ENCODE results near the gene SETBP1.

Gene SETBP1

DNA sequence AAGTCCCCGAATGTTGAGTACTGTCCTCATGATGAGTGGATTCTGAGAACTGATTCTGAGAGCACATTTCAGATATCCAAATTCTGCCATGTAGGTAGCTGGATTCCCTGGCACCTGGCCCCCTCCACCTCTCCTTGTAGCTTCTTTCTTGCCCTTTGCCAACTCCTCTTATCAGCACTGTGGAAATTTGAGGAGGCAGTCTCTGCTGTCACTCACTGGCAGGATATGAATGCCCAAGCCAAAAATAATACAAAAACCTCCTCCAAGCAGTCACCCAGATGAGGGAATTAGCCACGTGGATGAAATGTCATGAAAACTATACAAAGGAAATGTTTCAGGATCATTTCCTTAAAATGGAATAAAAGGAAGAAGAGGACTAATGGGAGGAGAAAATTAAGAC, 276.8 kb downstream of the SETBP1 start:
- H3K4me3 ChIP-seq (ENCODE audit: low read depth, low read length), result no peak overlapping the region
- TF ChIP-seq, protein P1, sequence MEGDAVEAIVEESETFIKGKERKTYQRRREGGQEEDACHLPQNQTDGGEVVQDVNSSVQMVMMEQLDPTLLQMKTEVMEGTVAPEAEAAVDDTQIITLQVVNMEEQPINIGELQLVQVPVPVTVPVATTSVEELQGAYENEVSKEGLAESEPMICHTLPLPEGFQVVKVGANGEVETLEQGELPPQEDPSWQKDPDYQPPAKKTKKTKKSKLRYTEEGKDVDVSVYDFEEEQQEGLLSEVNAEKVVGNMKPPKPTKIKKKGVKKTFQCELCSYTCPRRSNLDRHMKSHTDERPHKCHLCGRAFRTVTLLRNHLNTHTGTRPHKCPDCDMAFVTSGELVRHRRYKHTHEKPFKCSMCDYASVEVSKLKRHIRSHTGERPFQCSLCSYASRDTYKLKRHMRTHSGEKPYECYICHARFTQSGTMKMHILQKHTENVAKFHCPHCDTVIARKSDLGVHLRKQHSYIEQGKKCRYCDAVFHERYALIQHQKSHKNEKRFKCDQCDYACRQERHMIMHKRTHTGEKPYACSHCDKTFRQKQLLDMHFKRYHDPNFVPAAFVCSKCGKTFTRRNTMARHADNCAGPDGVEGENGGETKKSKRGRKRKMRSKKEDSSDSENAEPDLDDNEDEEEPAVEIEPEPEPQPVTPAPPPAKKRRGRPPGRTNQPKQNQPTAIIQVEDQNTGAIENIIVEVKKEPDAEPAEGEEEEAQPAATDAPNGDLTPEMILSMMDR (IDR thresholded peaks at IDR 0.05; ENCODE audit: control insufficient read depth, extremely low read depth, insufficient read depth), result no peak
- no peak for DNase-seq (ENCODE audit: low read depth)

DNA sequence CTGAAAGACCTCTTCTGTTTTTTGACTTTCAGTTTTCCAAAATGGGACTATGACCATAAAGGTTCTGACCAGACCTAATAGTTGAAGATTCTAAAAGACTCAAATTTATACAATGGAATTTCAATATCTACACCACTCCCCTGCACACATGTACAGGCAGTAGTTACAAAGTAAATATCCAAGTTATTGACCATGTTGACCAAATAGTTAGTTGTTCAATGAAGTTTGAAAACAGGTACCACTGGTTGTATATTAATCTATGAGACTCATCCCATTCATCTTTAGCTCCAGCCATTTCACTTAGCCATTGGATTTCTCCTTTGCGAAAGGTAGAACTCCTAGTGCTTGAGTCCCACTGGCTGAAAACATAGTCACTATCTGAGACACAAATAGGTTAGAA, 277.4 kb downstream of the SETBP1 start:
- no peak for DNase-seq (ENCODE audit: low read depth)
- no peak overlapping the region for H3K4me3 ChIP-seq (ENCODE audit: low read depth, low read length)
- TF ChIP-seq, protein P1 (IDR thresholded peaks at IDR 0.05; ENCODE audit: control insufficient read depth, extremely low read depth, insufficient read depth), result no peak

DNA sequence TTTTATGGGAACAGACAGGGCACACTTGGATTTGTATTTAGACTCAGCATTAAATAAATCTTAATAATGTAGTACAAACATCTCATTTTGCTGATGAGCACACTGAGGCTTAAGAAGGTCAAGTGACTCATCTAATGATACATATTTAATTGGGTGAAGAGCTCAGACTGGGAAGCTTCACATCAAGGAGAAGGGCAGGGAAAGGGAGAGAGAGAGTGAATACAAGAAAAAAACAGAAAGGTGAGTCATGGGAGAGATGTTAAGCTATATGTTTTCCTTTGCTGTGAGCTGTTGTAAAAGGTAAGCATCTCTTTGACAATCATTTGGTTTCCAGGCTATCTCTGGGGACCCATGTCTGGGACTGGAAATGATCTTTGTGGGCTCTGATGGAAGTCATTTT, 277.8 kb downstream of the SETBP1 start:
- H3K4me3 ChIP-seq (ENCODE audit: low read depth, low read length), result no peak overlapping the region
- peak; percentile 54 for DNase-seq (ENCODE audit: low read depth)
- TF ChIP-seq, protein P1 (IDR thresholded peaks at IDR 0.05; ENCODE audit: control insufficient read depth, extremely low read depth, insufficient read depth), result no peak

DNA sequence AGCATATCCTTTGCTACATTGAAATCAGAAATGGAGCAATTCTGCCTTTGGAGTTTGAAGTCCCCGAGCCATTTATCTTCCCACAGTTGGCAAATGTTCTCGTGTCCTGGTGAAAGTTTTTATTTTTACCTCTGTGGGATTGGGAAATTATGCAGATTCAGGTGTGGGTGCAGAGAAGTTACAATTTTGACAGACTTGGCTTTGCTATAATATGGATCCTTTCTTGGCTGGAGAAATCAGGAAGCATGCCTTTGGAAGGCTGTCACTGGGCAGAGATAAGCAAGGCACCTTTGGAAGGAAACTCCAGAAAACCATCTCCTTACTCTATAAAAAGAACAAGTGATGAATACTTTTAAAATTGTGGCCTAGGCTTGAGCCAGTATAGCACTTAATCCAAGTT, 278.3 kb downstream of the SETBP1 start:
- TF ChIP-seq, protein P1 (IDR thresholded peaks at IDR 0.05; ENCODE audit: control insufficient read depth, extremely low read depth, insufficient read depth), result no peak
- no peak for DNase-seq (ENCODE audit: low read depth)
- no peak overlapping the region for H3K4me3 ChIP-seq (ENCODE audit: low read depth, low read length)

DNA sequence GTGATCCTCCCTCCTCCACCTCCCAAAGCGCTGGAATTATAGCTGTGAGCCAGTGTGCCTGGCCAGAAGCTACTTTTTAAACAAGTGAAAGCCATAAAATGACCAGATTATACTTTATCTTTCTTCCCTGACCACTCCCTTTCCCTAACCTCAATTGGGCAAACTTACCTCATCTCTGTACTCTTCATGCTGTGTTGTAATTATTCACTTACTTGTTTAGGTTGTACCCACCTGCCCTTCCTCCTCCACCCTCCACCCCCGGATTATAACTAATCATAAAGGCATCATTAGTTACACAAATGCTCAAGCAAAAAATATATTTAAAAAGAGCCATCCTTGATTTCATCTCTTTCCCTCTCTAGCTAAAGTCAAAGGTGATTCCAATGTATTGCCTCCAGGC, 279.9 kb downstream of the SETBP1 start:
- no peak for DNase-seq (ENCODE audit: low read depth)
- TF ChIP-seq, protein P1 (IDR thresholded peaks at IDR 0.05; ENCODE audit: control insufficient read depth, extremely low read depth, insufficient read depth), result no peak
- H3K4me3 ChIP-seq (ENCODE audit: low read depth, low read length), result no peak overlapping the region

DNA sequence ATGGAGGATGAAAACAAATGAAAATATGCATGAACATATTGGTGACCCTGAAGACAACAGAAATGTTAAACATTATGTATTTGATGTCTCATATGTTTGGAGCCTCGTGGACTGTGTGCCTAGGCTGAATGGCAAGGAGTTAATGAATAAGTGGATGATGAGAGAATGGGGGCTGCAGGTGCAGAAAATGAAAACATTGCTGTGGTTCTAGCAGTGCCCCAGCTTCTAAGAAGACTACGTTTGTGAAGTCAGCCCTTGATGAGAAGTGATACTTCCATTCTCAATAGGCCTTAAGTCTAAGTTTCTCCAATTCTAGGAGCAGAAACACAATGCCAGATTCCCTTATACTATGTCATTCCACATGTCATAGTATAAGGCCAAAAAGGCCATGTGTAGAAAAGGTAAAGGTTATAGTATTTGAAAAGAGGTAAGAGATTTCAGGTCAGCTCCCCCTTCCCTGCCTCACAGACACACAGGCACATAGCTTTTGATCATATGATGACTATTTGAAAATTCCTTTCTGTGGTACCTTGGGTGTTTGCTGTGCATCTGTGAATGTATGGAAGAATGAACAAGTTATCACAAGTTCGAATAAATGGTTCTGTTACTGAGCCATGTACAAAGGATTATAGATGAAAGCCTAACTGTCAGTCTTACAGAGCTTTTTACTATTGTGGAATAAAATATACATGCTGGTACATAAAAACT, 280.8 kb downstream of the SETBP1 start:
- TF ChIP-seq, protein P1 (IDR thresholded peaks at IDR 0.05; ENCODE audit: control insufficient read depth, extremely low read depth, insufficient read depth), result no peak
- no peak for DNase-seq (ENCODE audit: low read depth)
- H3K4me3 ChIP-seq (ENCODE audit: low read depth, low read length), result no peak overlapping the region

DNA sequence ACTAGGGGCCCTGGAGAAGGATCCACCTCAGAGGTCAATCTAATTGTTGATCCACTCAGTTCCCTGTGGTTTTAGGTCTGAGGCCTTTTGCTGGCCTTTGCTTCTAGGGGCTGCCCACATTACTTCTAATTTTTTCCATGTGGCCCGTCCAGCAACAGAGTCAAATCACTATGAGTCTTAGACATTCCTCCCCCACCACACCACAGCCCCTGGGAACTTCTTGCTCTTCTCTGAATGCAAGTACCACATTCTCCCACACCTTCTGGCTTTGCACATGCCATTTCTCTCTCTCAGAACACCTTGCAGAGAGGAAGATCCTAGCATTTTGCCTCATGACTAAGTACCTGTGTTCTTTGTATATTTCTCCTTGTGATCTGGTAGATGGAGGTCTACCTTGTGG, 286.9 kb downstream of the SETBP1 start:
- no peak overlapping the region for H3K4me3 ChIP-seq (ENCODE audit: low read depth, low read length)
- DNase-seq (ENCODE audit: low read depth), result no peak
- TF ChIP-seq, protein P1 (IDR thresholded peaks at IDR 0.05; ENCODE audit: control insufficient read depth, extremely low read depth, insufficient read depth), result no peak
